ENCODE data around the gene AKR1B1. TPM values are rescaled to one million over a fixed set of nuclear protein-coding genes. Genes with fewer than 3 reads are reported as not detected.

The AKR1B1 gene
- total and polyA plus RNA-seq, 2 experiments from 2014 or later = 48.9 to 158 TPM

- H3K4me3 ChIP-seq = no peak overlapping the region
- no peaks in the 10 kb centered on the region for H3K27me3 ChIP-seq
- H3K4me1 ChIP-seq (ENCODE audit: low read depth) = peaks cover 6% of the 10 kb centered on the region
- H3K36me3 ChIP-seq = no peaks in the 10 kb centered on the region
- no peak overlapping the region for H3K27ac ChIP-seq
- peak in 1 of 2 donors; percentile 83 for DNase-seq (ENCODE audit: low read depth in 1 of 2, low spot score in 1 of 2)
- no peak for TF ChIP-seq CTCF (IDR thresholded peaks at IDR 0.05; ENCODE audit: low read depth, low read length)
- H3K9me3 ChIP-seq (ENCODE audit: low read depth) = no peaks in the 10 kb centered on the region
These were observed 3.5 kb upstream of the AKR1B1 start for GRCh38 chr7:134462337-134462925.

DNA sequence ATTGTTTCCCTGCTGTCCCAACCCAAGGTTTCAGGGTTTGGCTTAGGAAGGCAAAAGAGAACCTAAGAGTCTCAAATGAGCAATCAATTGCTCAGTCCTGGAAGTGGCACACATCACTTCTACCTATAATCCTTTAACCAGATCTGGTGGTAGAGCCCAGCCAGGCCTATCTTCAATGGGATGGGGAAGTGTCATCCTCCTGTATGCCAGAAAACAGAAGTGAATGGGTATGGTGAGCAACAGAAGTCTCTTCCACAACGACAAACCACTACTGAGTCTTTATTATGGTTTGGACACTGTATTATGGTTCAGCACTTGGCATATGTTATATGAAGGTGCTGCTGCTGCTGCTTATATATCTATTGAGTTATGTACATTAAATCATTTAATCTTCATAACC is 3.0 kb upstream of the AKR1B1 start:
- no peak for DNase-seq (ENCODE audit: low read depth in 1 of 2, low spot score in 1 of 2)
- no peaks in the 10 kb centered on the region for H3K9me3 ChIP-seq (ENCODE audit: low read depth)
- H3K27ac ChIP-seq = no peak overlapping the region
- H3K4me1 ChIP-seq (ENCODE audit: low read depth) = peaks cover 6% of the 10 kb centered on the region
- no peaks in the 10 kb centered on the region for H3K27me3 ChIP-seq
- H3K36me3 ChIP-seq = no peaks in the 10 kb centered on the region
- H3K4me3 ChIP-seq = no peak overlapping the region
- TF ChIP-seq CTCF (IDR thresholded peaks at IDR 0.05; ENCODE audit: low read depth, low read length) = no peak

DNA sequence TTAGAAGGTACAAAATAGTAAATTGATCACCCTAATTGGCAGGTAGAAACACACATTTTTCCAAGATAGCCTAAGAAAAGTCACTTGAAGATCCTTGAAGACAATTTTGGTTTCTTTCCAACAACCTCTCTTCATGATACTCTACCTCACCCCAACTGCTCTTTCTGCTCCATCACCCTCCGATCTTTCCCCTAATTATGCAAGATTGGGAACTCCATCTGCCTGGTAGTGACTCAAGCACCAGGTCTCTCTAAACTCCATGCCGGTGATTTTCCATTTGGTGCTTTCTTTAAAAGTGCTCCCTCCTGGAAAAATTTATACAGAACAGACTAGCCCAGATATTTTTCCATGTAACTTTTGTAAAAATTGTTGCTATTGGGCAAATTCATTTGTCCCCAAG is 1.1 kb upstream of the AKR1B1 start:
- DNase-seq (ENCODE audit: low read depth in 1 of 2, low spot score in 1 of 2) = no peak
- H3K36me3 ChIP-seq = no peaks in the 10 kb centered on the region
- H3K4me1 ChIP-seq (ENCODE audit: low read depth) = peaks cover 6% of the 10 kb centered on the region
- no peak overlapping the region for H3K4me3 ChIP-seq
- no peaks in the 10 kb centered on the region for H3K27me3 ChIP-seq
- TF ChIP-seq CTCF (IDR thresholded peaks at IDR 0.05; ENCODE audit: low read depth, low read length) = no peak
- H3K9me3 ChIP-seq (ENCODE audit: low read depth) = no peaks in the 10 kb centered on the region
- H3K27ac ChIP-seq = no peak overlapping the region

GRCh38 chr7:134458341-134458805 is 527 bp downstream of the AKR1B1 start:
- Histone ChIP-seq H3K9me3 (ENCODE audit: low read depth) (no peaks in the 10 kb centered on the region), H3K4me1 (ENCODE audit: low read depth) (peaks cover 6% of the 10 kb centered on the region), H3K27me3 (no peaks in the 10 kb centered on the region), H3K4me3 (peak overlapping the region; percentile 88), H3K27ac (no peak overlapping the region), H3K36me3 (no peaks in the 10 kb centered on the region)
- peak; percentile 45 for TF ChIP-seq CTCF (IDR thresholded peaks at IDR 0.05; ENCODE audit: low read depth, low read length)
- DNase-seq (ENCODE audit: low read depth in 1 of 2, low spot score in 1 of 2) = peak in 1 of 2 donors; percentile 72

- peaks cover 6% of the 10 kb centered on the region for H3K4me1 ChIP-seq (ENCODE audit: low read depth)
- H3K36me3 ChIP-seq = no peaks in the 10 kb centered on the region
- DNase-seq (ENCODE audit: low read depth in 1 of 2, low spot score in 1 of 2) = peak in 1 of 2 donors; percentile 55
- H3K27me3 ChIP-seq = no peaks in the 10 kb centered on the region
- H3K9me3 ChIP-seq (ENCODE audit: low read depth) = no peaks in the 10 kb centered on the region
- H3K4me3 ChIP-seq = no peak overlapping the region
- TF ChIP-seq CTCF (IDR thresholded peaks at IDR 0.05; ENCODE audit: low read depth, low read length) = no peak
- H3K27ac ChIP-seq = no peak overlapping the region
These were observed 1.7 kb downstream of the AKR1B1 start for GRCh38 chr7:134457210-134457609.

All from cardiac muscle cell (in vitro differentiated cells and primary cell).